ENCODE results near the gene AKR1C1.

DNA sequence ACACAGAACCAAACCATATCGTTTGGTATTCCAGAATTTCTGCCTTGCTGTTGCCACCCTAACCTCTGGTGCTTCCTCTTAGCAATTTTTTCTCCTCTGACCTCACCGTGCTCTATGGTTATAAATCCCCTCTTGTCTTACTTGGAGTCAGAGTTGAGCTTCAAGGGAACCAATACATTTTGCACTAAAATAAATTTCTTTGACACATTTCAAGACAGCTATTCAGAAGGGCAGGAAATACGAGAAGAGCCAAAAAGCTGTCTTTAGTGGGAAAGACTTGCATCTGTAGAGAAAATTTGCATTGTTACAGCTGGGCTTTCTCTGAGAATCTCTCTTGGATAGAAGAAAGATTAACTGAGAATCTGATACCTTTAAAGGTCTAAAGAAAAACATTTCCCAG, 54.9 kb downstream of the AKR1C1 start:
- TF ChIP-seq, protein P1, sequence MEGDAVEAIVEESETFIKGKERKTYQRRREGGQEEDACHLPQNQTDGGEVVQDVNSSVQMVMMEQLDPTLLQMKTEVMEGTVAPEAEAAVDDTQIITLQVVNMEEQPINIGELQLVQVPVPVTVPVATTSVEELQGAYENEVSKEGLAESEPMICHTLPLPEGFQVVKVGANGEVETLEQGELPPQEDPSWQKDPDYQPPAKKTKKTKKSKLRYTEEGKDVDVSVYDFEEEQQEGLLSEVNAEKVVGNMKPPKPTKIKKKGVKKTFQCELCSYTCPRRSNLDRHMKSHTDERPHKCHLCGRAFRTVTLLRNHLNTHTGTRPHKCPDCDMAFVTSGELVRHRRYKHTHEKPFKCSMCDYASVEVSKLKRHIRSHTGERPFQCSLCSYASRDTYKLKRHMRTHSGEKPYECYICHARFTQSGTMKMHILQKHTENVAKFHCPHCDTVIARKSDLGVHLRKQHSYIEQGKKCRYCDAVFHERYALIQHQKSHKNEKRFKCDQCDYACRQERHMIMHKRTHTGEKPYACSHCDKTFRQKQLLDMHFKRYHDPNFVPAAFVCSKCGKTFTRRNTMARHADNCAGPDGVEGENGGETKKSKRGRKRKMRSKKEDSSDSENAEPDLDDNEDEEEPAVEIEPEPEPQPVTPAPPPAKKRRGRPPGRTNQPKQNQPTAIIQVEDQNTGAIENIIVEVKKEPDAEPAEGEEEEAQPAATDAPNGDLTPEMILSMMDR (IDR thresholded peaks at IDR 0.05 in 2 of 3, conservative IDR thresholded peaks at IDR 0.05 in 1 of 3; ENCODE audit: borderline replicate concordance in 1 of 3, insufficient read depth in 1 of 3, low read depth in 2 of 3, low read length in 2 of 3): no peak
- TF ChIP-seq POLR2A (IDR thresholded peaks at IDR 0.05; ENCODE audit: borderline replicate concordance, extremely low read depth, insufficient read depth, insufficient read length): no peak
- TF ChIP-seq, protein P2, sequence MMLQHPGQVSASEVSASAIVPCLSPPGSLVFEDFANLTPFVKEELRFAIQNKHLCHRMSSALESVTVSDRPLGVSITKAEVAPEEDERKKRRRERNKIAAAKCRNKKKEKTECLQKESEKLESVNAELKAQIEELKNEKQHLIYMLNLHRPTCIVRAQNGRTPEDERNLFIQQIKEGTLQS (IDR thresholded peaks at IDR 0.05): no peak
- TF ChIP-seq JUND (IDR thresholded peaks at IDR 0.05): no peak
- TF ChIP-seq POLR2AphosphoS5 (IDR thresholded peaks at IDR 0.05; ENCODE audit: low read depth, low read length): no peak
- no peak for TF ChIP-seq EZH2 (IDR thresholded peaks at IDR 0.05)

All from HCT116 (cell line).